ENCODE measurements around the gene WDR64. TPM values are rescaled to one million over a fixed set of nuclear protein-coding genes. Genes with fewer than 3 reads are reported as not detected.

The WDR64 gene
- total and polyA plus RNA-seq, 2 experiments from 2014 or later: not detected

- TF ChIP-seq ZNF331 (CRISPR knock-in tag; IDR thresholded peaks at IDR 0.05; ENCODE audit: low read depth): no peak
- TF ChIP-seq EZH2 (IDR thresholded peaks at IDR 0.05; ENCODE audit: low read depth, unreplicated experiment): no peak
- no peak for TF ChIP-seq ZNF462 (CRISPR knock-in tag; IDR thresholded peaks at IDR 0.05)
- no peak for TF ChIP-seq EZH2phosphoT487 (IDR thresholded peaks at IDR 0.05; ENCODE audit: unreplicated experiment)
- TF ChIP-seq POLR2AphosphoS5 (IDR thresholded peaks at IDR 0.05; ENCODE audit: low read depth): no peak
Measured at GRCh38 chr1:241772932-241773500, 120.9 kb downstream of the WDR64 start (continued).

GRCh38 chr1:241773991-241774390 lies 121.9 kb downstream of the WDR64 start:
- no peaks in the 10 kb centered on the region for H3K9me2 ChIP-seq (ENCODE audit: insufficient read depth)
- no peak for DNase-seq (ENCODE audit: low spot score)
- TF ChIP-seq REST (IDR thresholded peaks at IDR 0.05; ENCODE audit: unreplicated experiment) (no peak), STAT1 (IDR thresholded peaks at IDR 0.05; ENCODE audit: unreplicated experiment) (no peak), JUNB (IDR thresholded peaks at IDR 0.05; ENCODE audit: unreplicated experiment) (no peak), NANOG (IDR thresholded peaks at IDR 0.05; ENCODE audit: borderline replicate concordance) (no peak), CTCF (conservative IDR thresholded peaks at IDR 0.05; ENCODE audit: low read depth in 2 of 2) (no peak), EZH2phosphoT487 (IDR thresholded peaks at IDR 0.05; ENCODE audit: unreplicated experiment) (no peak)

More at GRCh38 chr1:241773991-241774390, 121.9 kb downstream of the WDR64 start:
- Histone ChIP-seq H3K27ac (ENCODE audit: low read depth) (no peak overlapping the region), H3K79me2 (replicated peaks; ENCODE audit: insufficient read depth) (no peaks in the 10 kb centered on the region), H3F3A (replicated peaks; ENCODE audit: low read depth) (no peaks in the 10 kb centered on the region), H3K4me3 (no peak overlapping the region), H4K20me1 (replicated peaks; ENCODE audit: insufficient read depth) (no peaks in the 10 kb centered on the region), H3K27me3 (ENCODE audit: insufficient read depth) (no peaks in the 10 kb centered on the region), H3K4me1 (ENCODE audit: insufficient read depth) (0 out of 2 replicates have a peak, but pooled peaks cover under 1% of the 10 kb centered on the region), H2AFZ (no peak overlapping the region), H3K36me3 (ENCODE audit: insufficient read depth) (no peaks in the 10 kb centered on the region), H3K4me2 (no peak overlapping the region)
- Mint-ChIP-seq H3K36me3 (ENCODE audit: low read depth) (no peaks in the 10 kb centered on the region), H3K9me3 (no peaks in the 10 kb centered on the region), H3K27ac (no peak overlapping the region), H3K27me3 (ENCODE audit: insufficient read depth, low read depth, poor library complexity) (no peaks in the 10 kb centered on the region), H3K4me1 (no peaks in the 10 kb centered on the region), H3K4me3 (no peak overlapping the region)
- no peak for ATAC-seq
